ENCODE results near the gene ERO1B. TPM values are rescaled to one million over a fixed set of nuclear protein-coding genes. Genes with fewer than 3 reads are reported as not detected.

ERO1B gene
- total RNA-seq, 2 donors from 2014 or later = 5.0 to 7.6 TPM

DNA sequence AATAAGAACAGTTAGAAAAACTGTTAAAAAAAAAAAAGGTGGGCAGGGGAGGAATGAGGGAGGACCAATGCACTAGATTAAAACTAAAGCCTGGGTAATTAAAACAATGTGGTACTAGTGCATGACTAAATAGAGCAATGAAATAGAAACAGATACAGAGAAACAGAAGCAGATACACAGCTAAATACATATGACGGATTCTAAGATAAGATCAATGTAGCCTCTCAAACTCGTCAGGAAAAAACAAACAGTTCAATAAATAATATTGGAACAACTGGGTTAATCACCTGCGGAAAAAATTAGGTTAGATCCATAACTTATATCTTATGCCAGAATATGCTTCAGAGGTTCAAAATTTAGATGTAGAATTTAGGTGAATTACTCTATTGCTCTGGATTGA lies 68.2 kb downstream of the ERO1B start:
- no peak overlapping the region for H3K4me3 ChIP-seq
- no peak for DNase-seq (ENCODE audit: low spot score)
- H3K27ac ChIP-seq = no peak overlapping the region
- no peaks in the 10 kb centered on the region for H3K4me1 ChIP-seq
- H3K27me3 ChIP-seq = no peaks in the 10 kb centered on the region
- TF ChIP-seq, protein P1, sequence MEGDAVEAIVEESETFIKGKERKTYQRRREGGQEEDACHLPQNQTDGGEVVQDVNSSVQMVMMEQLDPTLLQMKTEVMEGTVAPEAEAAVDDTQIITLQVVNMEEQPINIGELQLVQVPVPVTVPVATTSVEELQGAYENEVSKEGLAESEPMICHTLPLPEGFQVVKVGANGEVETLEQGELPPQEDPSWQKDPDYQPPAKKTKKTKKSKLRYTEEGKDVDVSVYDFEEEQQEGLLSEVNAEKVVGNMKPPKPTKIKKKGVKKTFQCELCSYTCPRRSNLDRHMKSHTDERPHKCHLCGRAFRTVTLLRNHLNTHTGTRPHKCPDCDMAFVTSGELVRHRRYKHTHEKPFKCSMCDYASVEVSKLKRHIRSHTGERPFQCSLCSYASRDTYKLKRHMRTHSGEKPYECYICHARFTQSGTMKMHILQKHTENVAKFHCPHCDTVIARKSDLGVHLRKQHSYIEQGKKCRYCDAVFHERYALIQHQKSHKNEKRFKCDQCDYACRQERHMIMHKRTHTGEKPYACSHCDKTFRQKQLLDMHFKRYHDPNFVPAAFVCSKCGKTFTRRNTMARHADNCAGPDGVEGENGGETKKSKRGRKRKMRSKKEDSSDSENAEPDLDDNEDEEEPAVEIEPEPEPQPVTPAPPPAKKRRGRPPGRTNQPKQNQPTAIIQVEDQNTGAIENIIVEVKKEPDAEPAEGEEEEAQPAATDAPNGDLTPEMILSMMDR (IDR thresholded peaks at IDR 0.05) = no peak
- H3K36me3 ChIP-seq = no peaks in the 10 kb centered on the region
- no peaks in the 10 kb centered on the region for H3K9me3 ChIP-seq

DNA sequence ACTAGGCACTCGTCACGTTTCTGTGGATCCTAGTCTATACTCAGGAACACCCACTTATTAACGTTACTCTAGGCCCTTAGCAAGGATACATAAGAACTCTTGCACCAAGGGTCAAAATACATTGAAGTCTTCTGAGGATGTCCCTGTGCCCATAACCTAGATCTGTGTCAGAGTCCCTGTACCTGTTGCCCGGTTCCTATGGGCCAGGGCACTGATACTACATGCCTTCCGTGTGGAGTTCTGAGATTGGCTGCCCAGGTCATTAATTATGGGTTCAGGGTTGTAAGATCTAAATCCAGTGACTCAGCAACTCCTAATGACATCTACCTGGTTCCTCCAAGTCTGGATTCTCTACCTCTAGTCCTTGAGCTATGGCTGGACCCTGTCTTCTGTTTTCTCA lies 69.9 kb downstream of the ERO1B start:
- TF ChIP-seq, protein P1 (IDR thresholded peaks at IDR 0.05) = no peak
- no peak for DNase-seq (ENCODE audit: low spot score)
- H3K27me3 ChIP-seq = no peaks in the 10 kb centered on the region
- no peak overlapping the region for H3K4me3 ChIP-seq
- H3K36me3 ChIP-seq = peaks cover 7% of the 10 kb centered on the region
- H3K4me1 ChIP-seq = no peaks in the 10 kb centered on the region
- H3K9me3 ChIP-seq = no peaks in the 10 kb centered on the region
- H3K27ac ChIP-seq = no peak overlapping the region

DNA sequence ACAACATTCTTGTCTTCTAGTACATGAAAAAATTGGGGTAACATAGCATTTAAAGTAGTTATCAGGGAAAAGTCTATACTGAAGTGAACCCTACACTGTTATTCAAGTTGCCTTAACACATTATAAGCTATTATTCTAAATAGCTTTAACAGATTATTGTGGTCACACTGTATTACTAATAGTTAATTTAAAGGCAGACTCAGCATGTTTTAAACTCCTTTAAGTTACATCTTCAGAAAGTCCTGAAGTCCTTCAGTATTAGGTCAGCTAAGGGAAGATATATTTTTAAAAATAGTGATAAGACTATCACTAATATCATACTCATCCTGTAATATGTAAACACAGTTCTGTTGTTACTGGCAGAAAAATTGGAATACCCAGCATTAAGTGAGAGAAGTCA lies 72.0 kb downstream of the ERO1B start:
- no peaks in the 10 kb centered on the region for H3K27me3 ChIP-seq
- peaks cover 0 to 6% of the 10 kb centered on the region in 2 donors for H3K4me1 ChIP-seq
- no peaks in the 10 kb centered on the region for H3K9me3 ChIP-seq
- TF ChIP-seq, protein P1 (IDR thresholded peaks at IDR 0.05) = no peak
- H3K27ac ChIP-seq = no peak overlapping the region
- peaks cover 12% of the 10 kb centered on the region for H3K36me3 ChIP-seq
- no peak overlapping the region for H3K4me3 ChIP-seq
- no peak for DNase-seq (ENCODE audit: low spot score)

DNA sequence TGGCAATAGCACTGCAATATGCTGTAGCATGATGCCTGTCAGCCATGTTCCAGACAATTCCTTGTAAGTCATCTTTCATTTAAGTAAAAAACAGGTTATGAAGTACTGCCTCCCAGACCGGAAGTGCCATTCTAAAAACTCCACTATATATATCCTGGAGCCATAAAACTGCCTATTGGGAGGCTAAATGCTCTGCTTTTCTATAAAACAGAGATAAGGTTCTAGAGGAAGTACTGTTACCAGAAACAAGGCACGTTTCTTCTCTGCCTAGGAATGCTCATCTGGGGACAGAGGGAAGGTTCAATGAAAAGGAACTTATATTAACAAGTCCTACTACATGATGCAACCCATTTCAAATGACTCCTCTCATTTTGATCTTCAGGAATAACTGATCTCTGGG lies 72.6 kb downstream of the ERO1B start:
- no peaks in the 10 kb centered on the region for H3K9me3 ChIP-seq
- H3K4me3 ChIP-seq = no peak overlapping the region
- no peaks in the 10 kb centered on the region for H3K27me3 ChIP-seq
- peaks cover 0 to 6% of the 10 kb centered on the region in 2 donors for H3K4me1 ChIP-seq
- DNase-seq (ENCODE audit: low spot score) = no peak
- H3K36me3 ChIP-seq = peaks cover 12% of the 10 kb centered on the region
- no peak overlapping the region for H3K27ac ChIP-seq
- TF ChIP-seq, protein P1 (IDR thresholded peaks at IDR 0.05) = no peak

DNA sequence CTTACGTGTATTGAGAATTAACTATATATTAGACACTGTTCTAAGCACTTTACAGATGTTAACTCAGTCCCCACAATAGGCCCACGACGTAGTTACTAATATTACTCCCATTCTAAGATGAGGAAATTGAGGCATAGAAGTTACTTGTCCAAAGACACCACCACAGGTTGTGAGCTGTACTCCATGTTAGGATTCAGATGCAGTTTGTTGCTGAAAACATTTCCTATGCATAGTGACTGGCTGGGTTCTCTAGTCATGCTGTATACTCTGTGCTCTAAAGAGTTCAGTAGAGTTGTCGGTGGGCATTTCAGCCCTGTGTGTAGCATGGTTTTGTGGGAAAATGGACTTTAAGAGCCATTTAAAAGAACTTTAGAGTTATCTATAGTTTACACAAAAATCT lies 74.2 kb downstream of the ERO1B start:
- Histone ChIP-seq H3K9me3 (no peaks in the 10 kb centered on the region), H3K4me3 (no peak overlapping the region), H3K27me3 (no peaks in the 10 kb centered on the region), H3K27ac (no peak overlapping the region), H3K36me3 (peaks cover 12% of the 10 kb centered on the region), H3K4me1 (peaks cover 0 to 6% of the 10 kb centered on the region in 2 donors)
- TF ChIP-seq, protein P1 (IDR thresholded peaks at IDR 0.05) = no peak
- DNase-seq (ENCODE audit: low spot score) = no peak

DNA sequence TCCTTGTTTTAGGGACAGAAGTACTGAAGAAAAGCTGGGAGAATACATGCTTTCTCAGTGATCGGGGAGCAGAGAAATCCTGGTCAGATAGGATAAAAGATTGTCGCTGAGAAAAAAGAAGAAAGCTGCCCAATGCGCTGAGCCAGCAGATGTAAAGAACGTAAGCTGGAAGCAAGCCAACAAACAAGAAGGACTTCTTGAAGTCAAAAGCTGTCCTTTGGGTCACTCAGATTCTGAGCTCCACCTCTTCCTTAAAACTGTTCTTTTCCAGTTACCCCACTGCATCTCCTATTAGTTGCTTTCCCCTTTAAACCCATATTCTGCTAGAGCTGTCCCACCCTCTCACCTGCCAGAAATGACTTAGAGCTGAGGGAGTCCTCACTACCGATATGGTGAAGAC lies 74.6 kb downstream of the ERO1B start:
- no peaks in the 10 kb centered on the region for H3K27me3 ChIP-seq
- TF ChIP-seq, protein P1 (IDR thresholded peaks at IDR 0.05) = no peak
- DNase-seq (ENCODE audit: low spot score) = no peak
- peaks cover 0 to 2% of the 10 kb centered on the region in 2 donors for H3K9me3 ChIP-seq
- peaks cover 15% of the 10 kb centered on the region for H3K36me3 ChIP-seq
- peaks cover 0 to 6% of the 10 kb centered on the region in 2 donors for H3K4me1 ChIP-seq
- H3K4me3 ChIP-seq = no peak overlapping the region
- H3K27ac ChIP-seq = peak overlapping the region in 1 of 2 donors; percentile 37
